Lower leg skin (tissue), 3 donors: ENCODE data around the gene HOXD9.

ENCODE experiments used
- POLR2A ChIP-seq, 2 donors: fragments of 450-650 bp; IDR thresholded peaks; one replicate each; pipeline ENCODE4 v1.6.1; 2016 to 2017; ENCODE audit warnings: antibody characterized with exemption in 2 of 2, mild to moderate bottlenecking in 1 of 2, moderate library complexity in 1 of 2
- TF ChIP-seq, protein P1 (sequence below), 3 donors: fragments of 450-650 bp; IDR thresholded peaks; one replicate each; pipeline ENCODE4 v1.5.1; 2016; ENCODE audit warnings: antibody characterized with exemption in 3 of 3, mild to moderate bottlenecking in 3 of 3, moderate library complexity in 2 of 3

DNA sequence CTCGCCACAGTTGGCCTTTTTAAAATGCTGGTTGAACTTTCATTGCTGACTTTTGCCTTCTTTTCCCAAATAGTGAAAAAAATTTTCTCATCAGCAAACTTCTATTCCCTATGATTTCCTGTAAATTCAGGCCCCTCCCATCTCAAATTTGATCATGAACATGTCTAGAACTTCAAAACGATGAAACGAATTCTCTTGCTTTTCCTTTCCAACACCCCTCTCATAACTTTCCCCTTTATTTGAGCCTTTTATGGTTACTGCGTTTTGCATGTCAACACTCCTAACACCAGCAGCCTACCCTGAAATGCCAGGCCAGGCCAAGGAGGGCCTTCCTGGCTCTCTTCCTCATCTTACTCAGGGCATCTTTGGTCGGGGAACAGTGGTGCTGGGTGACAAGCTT lies 31.7 kb upstream of the HOXD9 start:
- TF ChIP-seq, protein P1, sequence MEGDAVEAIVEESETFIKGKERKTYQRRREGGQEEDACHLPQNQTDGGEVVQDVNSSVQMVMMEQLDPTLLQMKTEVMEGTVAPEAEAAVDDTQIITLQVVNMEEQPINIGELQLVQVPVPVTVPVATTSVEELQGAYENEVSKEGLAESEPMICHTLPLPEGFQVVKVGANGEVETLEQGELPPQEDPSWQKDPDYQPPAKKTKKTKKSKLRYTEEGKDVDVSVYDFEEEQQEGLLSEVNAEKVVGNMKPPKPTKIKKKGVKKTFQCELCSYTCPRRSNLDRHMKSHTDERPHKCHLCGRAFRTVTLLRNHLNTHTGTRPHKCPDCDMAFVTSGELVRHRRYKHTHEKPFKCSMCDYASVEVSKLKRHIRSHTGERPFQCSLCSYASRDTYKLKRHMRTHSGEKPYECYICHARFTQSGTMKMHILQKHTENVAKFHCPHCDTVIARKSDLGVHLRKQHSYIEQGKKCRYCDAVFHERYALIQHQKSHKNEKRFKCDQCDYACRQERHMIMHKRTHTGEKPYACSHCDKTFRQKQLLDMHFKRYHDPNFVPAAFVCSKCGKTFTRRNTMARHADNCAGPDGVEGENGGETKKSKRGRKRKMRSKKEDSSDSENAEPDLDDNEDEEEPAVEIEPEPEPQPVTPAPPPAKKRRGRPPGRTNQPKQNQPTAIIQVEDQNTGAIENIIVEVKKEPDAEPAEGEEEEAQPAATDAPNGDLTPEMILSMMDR (IDR thresholded peaks at IDR 0.05), result no peak
- no peak for TF ChIP-seq POLR2A (IDR thresholded peaks at IDR 0.05)
